ENCODE measurements around the gene SCRN1. TPM values are rescaled to one million over a fixed set of nuclear protein-coding genes. Genes with fewer than 3 reads are reported as not detected.
A peak's percentile ranks its signal among the peaks of the same experiment; 100 is the strongest.

The SCRN1 gene, protein sequence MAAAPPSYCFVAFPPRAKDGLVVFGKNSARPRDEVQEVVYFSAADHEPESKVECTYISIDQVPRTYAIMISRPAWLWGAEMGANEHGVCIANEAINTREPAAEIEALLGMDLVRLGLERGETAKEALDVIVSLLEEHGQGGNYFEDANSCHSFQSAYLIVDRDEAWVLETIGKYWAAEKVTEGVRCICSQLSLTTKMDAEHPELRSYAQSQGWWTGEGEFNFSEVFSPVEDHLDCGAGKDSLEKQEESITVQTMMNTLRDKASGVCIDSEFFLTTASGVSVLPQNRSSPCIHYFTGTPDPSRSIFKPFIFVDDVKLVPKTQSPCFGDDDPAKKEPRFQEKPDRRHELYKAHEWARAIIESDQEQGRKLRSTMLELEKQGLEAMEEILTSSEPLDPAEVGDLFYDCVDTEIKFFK
- 10 to 100 TPM; 15.0 to 24.5 (median 17.3) TPM for total RNA-seq

- no peaks in the 10 kb centered on the region for H3K36me3 ChIP-seq
- peak within 1 kb of the TSS; percentile 88 to 94 (median 88) for H3K27ac ChIP-seq
- peak within 1 kb of the TSS; percentile 78 to 97 (median 92) for H3K4me3 ChIP-seq
- peaks cover 5 to 12% (median 6%) of the 10 kb centered on the region in 4 donors for H3K4me1 ChIP-seq
- 0 to 1% methylated on average over 3 to 30 of the region's 79 CpGs for WGBS, 2 donors (ENCODE audit: low coverage in 1 of 2)
- intact Hi-C loops (cut with DNase I; ENCODE audit: low total_unique reads), result no loop called here
- in situ Hi-C loops (cut with MboI; ENCODE audit: low pct_ligation_motif_present in 1 of 4, low pct_unique_long_range_greater_than_20kb in 1 of 4, low sequenced_read_pairs in 3 of 4), result no loop called here
- DNase-seq, result peak; percentile 45
- H3K9me3 ChIP-seq, result peaks cover 7 to 15% of the 10 kb centered on the region in 2 donors
- TF ChIP-seq EP300 (IDR thresholded peaks at IDR 0.05; ENCODE audit: low read depth) (no peak), POLR2AphosphoS5 (IDR thresholded peaks at IDR 0.05) (peak in 2 of 3 donors; percentile 17 to 28), POLR2A (IDR thresholded peaks at IDR 0.05) (peak; percentile 15)
- TF ChIP-seq, protein P1, sequence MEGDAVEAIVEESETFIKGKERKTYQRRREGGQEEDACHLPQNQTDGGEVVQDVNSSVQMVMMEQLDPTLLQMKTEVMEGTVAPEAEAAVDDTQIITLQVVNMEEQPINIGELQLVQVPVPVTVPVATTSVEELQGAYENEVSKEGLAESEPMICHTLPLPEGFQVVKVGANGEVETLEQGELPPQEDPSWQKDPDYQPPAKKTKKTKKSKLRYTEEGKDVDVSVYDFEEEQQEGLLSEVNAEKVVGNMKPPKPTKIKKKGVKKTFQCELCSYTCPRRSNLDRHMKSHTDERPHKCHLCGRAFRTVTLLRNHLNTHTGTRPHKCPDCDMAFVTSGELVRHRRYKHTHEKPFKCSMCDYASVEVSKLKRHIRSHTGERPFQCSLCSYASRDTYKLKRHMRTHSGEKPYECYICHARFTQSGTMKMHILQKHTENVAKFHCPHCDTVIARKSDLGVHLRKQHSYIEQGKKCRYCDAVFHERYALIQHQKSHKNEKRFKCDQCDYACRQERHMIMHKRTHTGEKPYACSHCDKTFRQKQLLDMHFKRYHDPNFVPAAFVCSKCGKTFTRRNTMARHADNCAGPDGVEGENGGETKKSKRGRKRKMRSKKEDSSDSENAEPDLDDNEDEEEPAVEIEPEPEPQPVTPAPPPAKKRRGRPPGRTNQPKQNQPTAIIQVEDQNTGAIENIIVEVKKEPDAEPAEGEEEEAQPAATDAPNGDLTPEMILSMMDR (IDR thresholded peaks at IDR 0.05), result peak in 1 of 5 experiments; percentile 11
- H3K27me3 ChIP-seq, result peaks cover 12% of the 10 kb centered on the region
These were observed at the start of gene SCRN1 for GRCh38 chr7:29989257-29989995. Gene SCRN1 (minus strand): TSS chr7:29989801. CDS start chr7:29969067, 20,734 bp downstream.

- H3K4me1 ChIP-seq, result peaks cover 0 to 21% (median under 1%) of the 10 kb centered on the region in 4 donors
- 87 to 92% methylated on average over 3 of the region's 3 CpGs for WGBS, 2 donors (ENCODE audit: low coverage in 1 of 2)
- H3K9me3 ChIP-seq, result no peaks in the 10 kb centered on the region
- in situ Hi-C loops (cut with MboI; ENCODE audit: low pct_ligation_motif_present in 1 of 4, low pct_unique_long_range_greater_than_20kb in 1 of 4, low sequenced_read_pairs in 3 of 4) (no loop called here), intact Hi-C loops (cut with DNase I; ENCODE audit: low total_unique reads) (no loop called here)
- H3K36me3 ChIP-seq, result no peaks in the 10 kb centered on the region
- TF ChIP-seq POLR2AphosphoS5 (IDR thresholded peaks at IDR 0.05), result no peak
- TF ChIP-seq POLR2A (IDR thresholded peaks at IDR 0.05), result no peak
- TF ChIP-seq, protein P1 (IDR thresholded peaks at IDR 0.05), result no peak
- no peak for TF ChIP-seq EP300 (IDR thresholded peaks at IDR 0.05; ENCODE audit: low read depth)
- no peaks in the 10 kb centered on the region for H3K27me3 ChIP-seq
- no peak for DNase-seq
- no peak overlapping the region for H3K4me3 ChIP-seq
- peak overlapping the region in 2 of 4 donors; percentile 11 to 17 for H3K27ac ChIP-seq
These were observed 48.8 kb upstream of the SCRN1 start for GRCh38 chr7:30038196-30038980.

GRCh38 chr7:30036220-30036619, 46.6 kb upstream of the SCRN1 start:
- intact Hi-C loops (cut with DNase I; ENCODE audit: low total_unique reads), result no loop called here
- H3K4me1 ChIP-seq, result peaks cover 0 to 34% (median 12%) of the 10 kb centered on the region in 4 donors
- H3K9me3 ChIP-seq, result no peaks in the 10 kb centered on the region
- no peak for TF ChIP-seq POLR2AphosphoS5 (IDR thresholded peaks at IDR 0.05)
- TF ChIP-seq, protein P1 (IDR thresholded peaks at IDR 0.05), result no peak
- TF ChIP-seq EP300 (IDR thresholded peaks at IDR 0.05; ENCODE audit: low read depth), result no peak
- no peak for TF ChIP-seq POLR2A (IDR thresholded peaks at IDR 0.05)
- WGBS, 2 donors (ENCODE audit: low coverage in 1 of 2), result 64 to 93% methylated on average over 1 to 2 of the region's 2 CpGs
- no peaks in the 10 kb centered on the region for H3K27me3 ChIP-seq
- no peak overlapping the region for H3K4me3 ChIP-seq
- no peaks in the 10 kb centered on the region for H3K36me3 ChIP-seq
- no peak overlapping the region for H3K27ac ChIP-seq
- in situ Hi-C loops (cut with MboI; ENCODE audit: low pct_ligation_motif_present in 1 of 4, low pct_unique_long_range_greater_than_20kb in 1 of 4, low sequenced_read_pairs in 3 of 4), result no loop called here
- DNase-seq, result no peak
